Activated T-helper 1 cell treated with anti-CD3 and anti-CD28 coated beads, Interleukin-2, amount 50 U/mL, for 16 hours (primary cell): Measurements from ENCODE around the gene VN1R4.
"Not testable (repeated sequence)": the region's sequence is repeated elsewhere in the genome, so short reads cannot be mapped to it uniquely, and the experiment has no call there.

ENCODE experiments used
- DNase-seq, 2 donors: peaks; one replicate each; pipeline ENCODE4 v3.0.0-alpha.2; 2020; ENCODE audit warnings: low read depth in 1 of 2, low spot score in 1 of 2

VN1R4 gene

DNA sequence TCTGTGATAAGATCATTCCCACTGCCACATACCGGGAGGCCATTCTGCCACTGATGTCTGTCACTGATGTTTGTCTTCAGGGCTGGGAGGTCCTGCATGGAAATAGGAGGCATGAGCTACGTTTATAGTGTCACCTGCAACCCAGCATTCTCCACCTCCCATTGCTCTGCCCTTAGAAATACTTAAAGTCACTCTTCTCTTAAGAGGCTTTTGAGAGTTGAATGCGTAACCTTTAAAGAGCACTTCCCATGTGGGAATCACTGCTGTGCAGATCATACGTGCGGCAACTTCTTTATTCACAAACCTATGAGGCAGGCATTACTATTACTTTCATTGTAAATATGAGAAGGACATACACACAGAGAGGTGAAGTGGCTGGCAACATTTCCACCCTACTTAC, at the start of gene VN1R4:
Gene VN1R4, minus strand, starts transcription at position 101 of the 400 bp plus-strand sequence. Its CDS starts 58 bp downstream, at position 43.
- not testable (repeated sequence) for DNase-seq

- no peak for DNase-seq
Measured at GRCh38 chr19:53311897-53312296, 44.4 kb upstream of the VN1R4 start.

GRCh38 chr19:53311044-53311443, 43.5 kb upstream of the VN1R4 start:
- DNase-seq: no peak

DNA sequence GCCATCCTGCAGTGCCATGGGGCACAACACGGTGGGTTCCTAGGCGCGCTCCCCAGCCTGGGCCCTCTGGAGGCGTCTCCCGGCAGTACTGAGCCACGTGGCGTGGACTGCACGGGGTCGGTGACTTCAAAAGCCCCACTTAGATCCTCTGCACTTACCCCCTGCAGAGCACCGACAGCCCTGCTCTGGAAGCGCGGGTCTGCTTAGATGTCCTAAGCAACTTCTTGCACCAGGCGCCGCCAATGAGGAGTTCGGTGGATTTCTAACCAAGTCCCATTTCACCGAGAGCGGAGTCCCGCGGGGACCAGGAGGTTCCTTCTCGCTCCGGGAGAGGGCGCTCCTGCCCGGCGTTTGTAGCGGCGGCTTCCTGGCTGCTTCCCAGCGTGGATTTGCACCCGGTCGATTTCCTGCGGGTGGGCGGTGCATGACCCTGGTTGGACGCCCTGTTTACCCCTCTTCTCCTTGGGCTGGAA, 40.9 kb upstream of the VN1R4 start:
- no peak for DNase-seq

- DNase-seq: not testable (repeated sequence)
Measured at GRCh38 chr19:53301341-53301740, 33.8 kb upstream of the VN1R4 start.

- no peak for DNase-seq
Measured at GRCh38 chr19:53294786-53295441, 27.4 kb upstream of the VN1R4 start.

DNA sequence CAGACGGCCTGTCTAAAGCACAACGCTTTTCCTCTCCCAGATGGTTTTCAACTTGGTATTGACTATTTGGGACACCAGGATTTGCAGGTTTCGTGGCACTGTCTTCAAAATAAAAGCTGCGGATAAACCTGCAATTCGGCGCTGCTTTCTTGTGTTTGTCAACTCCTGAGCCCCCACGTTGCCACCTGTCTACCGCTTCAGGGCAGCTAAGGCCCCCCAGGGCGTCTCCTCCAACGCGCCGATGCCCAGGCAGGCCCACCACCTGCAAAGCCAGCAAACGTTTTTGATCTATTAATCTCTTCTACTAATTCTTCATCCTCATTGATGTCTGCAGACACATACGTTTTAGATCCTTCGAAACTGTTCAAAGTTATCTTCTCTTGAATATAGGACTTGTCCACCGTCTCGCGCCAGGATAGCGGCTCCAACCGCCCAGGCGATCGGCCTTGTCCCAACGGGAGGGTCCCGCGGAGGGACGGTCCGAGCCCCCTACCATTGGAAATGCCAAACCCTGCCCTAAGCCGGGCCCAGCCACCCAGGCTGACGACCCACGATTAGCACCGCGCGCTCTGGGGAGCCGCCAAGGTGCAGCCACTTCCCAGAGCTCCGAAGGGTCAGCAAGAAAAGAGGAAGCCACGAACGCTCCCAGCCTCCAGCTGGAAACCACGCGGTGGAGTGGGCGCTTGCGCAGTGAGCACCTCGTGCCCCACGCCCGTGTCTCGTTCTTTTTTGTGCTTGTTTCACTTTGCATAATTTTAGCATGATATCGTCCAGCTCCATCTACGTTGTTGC, 23.4 kb upstream of the VN1R4 start:
- no peak for DNase-seq

- DNase-seq: no peak
Measured at GRCh38 chr19:53285087-53285486, 17.6 kb upstream of the VN1R4 start.

GRCh38 chr19:53281947-53282346, 14.4 kb upstream of the VN1R4 start:
- not testable (repeated sequence) for DNase-seq

DNA sequence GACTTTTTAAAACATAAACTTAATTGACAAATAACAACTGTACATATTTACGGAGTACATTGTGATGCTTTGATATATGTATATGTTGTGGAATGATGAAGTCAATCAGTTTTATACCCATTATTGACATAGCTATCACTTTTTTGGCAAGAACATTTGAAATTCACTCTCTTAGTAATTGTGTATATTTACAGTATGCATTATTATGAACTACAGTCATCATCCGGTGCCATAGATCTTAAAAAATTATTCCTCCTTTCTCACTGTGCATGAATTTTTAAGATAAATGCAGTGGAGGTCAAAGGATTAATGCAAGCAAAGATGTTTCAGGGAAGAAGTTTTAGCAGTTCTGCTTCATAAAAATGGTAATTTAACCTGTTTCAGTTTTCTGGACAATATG, 8.0 kb upstream of the VN1R4 start:
- DNase-seq: no peak

- no peak for DNase-seq
Measured at GRCh38 chr19:53272044-53272443, 4.5 kb upstream of the VN1R4 start.

DNA sequence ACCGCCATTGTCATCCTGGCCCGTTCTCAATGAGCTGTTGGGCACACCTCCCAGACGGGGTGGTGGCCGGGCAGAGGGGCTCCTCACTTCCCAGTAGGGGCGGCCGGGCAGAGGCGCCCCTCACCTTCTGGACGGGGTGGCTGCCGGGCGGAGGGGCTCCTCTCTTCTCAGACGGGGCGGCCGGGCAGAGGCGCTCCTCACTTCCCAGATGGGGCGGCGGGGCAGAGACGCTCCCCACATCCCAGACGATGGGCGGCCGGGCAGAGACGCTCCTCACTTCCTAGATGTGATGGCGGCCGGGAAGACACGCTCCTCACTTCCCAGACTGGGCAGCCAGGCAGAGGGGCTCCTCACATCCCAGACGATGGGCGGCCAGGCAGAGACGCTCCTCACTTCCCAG, 2.3 kb upstream of the VN1R4 start:
- DNase-seq: not testable (repeated sequence)

DNA sequence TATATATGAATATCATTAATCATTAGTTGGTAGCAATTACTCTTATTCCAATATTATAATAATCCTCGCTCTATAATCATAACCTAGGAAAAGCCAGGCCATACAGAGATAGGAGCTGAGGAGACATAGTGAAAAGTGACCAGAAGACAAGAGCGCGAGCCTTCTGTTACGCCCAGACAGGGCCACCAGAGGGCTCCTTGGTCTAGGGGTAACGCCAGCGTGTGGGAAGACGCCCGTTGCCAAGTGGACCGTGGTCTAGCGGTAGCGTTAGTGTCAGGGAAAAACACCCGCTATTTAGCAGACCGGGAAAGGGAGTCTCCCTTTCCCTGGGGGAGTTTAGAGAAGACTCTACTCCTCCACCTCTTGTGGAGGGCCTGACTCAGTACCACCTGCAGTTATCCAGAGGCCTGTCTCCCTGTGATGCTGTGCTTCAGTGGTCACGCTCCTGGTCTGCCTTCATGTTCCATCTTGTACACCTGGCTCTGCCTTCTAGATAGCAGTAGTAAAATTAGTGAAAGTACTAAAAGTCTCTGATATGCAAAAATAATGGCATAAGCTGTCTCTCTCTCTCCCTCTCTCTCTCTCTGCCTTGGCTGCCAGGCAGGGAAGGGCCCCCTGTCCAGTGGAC, 9.7 kb downstream of the VN1R4 start, which contains the start of gene VN1R2:
Gene VN1R2, plus strand, starts transcription at position 578 of the 628 bp plus-strand sequence. CDS start 84 bp downstream, outside the sequence.
- not testable (repeated sequence) for DNase-seq

GRCh38 chr19:53254411-53255341, 12.8 kb downstream of the VN1R4 start, which contains the start of gene ZNF677:
Gene ZNF677 (minus strand): TSS chr19:53254873. CDS start chr19:53251550, 3,323 bp downstream.
- peak; percentile 51 to 76 for DNase-seq

GRCh38 chr19:53246498-53246897, 21.0 kb downstream of the VN1R4 start:
- DNase-seq: no peak

- no peak for DNase-seq
Measured at GRCh38 chr19:53237114-53237777, 30.3 kb downstream of the VN1R4 start.

- DNase-seq: no peak
Measured at GRCh38 chr19:53224606-53225005, 42.9 kb downstream of the VN1R4 start.

DNA sequence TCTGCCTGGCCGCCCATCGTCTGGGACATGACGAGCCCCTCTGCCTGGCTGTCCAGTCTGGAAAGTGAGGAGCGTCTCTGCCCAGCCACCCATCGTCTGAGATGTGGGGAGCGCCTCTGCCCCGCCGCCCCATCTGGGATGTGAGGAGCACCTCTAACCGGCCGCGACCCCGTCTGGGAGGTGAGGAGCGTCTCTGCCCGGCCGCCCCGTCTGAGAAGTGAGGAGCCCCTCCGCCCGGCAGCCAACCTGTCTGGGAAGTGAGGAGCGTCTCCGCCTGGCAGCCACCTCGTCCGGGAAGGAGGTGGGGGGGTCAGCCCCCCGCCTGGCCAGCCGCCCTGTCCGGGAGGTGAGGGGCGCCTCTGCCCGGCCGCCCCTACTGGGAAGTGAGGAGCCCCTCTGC, 44.8 kb downstream of the VN1R4 start:
- not testable (repeated sequence) for DNase-seq
